Measurements from ENCODE around the gene TARM1. TPM values are rescaled to one million over a fixed set of nuclear protein-coding genes. Genes with fewer than 3 reads are reported as not detected.

The TARM1 gene
- total RNA-seq, result not detected

DNA sequence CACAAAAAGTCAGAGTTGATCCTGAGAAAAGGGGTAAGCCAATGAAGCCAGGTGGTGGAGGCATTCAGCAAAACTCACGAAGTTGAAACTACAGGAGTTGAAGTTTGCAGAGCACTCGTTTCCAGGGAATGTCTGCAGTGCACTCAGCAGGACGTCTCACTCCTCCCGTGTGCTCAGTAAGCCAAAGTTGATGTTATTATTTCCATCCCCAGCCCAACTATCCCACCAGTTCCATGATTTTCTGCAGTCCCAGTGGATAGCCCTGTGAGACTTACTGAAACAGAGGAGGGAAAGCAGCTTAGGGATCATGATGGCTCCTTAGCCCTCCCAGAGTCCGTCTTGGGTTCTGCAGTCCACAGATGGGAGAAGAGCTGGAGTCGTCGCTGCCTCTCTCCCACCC lies at the start of gene TARM1:
TSS of gene TARM1 (minus strand) at position 334 of the 400 bp plus-strand sequence. CDS start at position 309, 25 bp downstream.
- Histone ChIP-seq H3K36me3 (no peaks in the 10 kb centered on the region), H3K4me1 (no peaks in the 10 kb centered on the region), H3K9me3 (peaks cover 0 to 21% (median 16%) of the 10 kb centered on the region in 4 donors), H3K27me3 (no peaks in the 10 kb centered on the region), H3K27ac (replicated peaks in 1 of 4) (no peak within 1 kb of the TSS), H3K4me3 (no peak within 1 kb of the TSS)
- TF ChIP-seq POLR2A (IDR thresholded peaks at IDR 0.05; ENCODE audit: low read depth), result no peak
- TF ChIP-seq POLR2AphosphoS5 (IDR thresholded peaks at IDR 0.05), result no peak
- TF ChIP-seq EP300 (IDR thresholded peaks at IDR 0.05), result no peak
- TF ChIP-seq, protein P1, sequence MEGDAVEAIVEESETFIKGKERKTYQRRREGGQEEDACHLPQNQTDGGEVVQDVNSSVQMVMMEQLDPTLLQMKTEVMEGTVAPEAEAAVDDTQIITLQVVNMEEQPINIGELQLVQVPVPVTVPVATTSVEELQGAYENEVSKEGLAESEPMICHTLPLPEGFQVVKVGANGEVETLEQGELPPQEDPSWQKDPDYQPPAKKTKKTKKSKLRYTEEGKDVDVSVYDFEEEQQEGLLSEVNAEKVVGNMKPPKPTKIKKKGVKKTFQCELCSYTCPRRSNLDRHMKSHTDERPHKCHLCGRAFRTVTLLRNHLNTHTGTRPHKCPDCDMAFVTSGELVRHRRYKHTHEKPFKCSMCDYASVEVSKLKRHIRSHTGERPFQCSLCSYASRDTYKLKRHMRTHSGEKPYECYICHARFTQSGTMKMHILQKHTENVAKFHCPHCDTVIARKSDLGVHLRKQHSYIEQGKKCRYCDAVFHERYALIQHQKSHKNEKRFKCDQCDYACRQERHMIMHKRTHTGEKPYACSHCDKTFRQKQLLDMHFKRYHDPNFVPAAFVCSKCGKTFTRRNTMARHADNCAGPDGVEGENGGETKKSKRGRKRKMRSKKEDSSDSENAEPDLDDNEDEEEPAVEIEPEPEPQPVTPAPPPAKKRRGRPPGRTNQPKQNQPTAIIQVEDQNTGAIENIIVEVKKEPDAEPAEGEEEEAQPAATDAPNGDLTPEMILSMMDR (IDR thresholded peaks at IDR 0.05), result no peak
- no peak for DNase-seq (ENCODE audit: extremely low spot score)
- intact Hi-C loops (cut with DNase I), result no loop called here
- WGBS, result 78% methylated on average over 7 of the region's 7 CpGs

DNA sequence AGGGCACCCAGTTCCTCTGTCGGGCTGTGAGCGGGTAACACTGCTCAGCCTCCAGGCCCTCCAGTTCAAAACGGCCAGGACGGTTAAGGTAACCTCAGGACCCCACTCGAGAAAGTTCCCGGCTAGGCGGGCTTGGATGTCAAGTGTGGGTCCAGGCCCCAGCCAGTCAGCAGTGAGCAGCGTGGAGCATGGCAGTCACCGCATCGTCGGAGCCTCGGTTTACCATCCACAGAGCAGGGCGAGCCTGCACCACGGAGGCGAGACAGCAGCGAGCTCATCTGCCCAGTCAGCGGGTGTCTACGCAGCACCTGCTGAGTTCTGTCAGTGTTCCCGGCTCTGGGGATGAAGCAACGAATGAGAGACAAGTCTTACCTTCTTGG lies 48.4 kb upstream of the TARM1 start:
- H3K9me3 ChIP-seq, result no peaks in the 10 kb centered on the region
- H3K4me3 ChIP-seq, result no peak overlapping the region
- TF ChIP-seq POLR2A (IDR thresholded peaks at IDR 0.05; ENCODE audit: low read depth), result no peak
- no peak for TF ChIP-seq EP300 (IDR thresholded peaks at IDR 0.05)
- TF ChIP-seq POLR2AphosphoS5 (IDR thresholded peaks at IDR 0.05), result no peak
- TF ChIP-seq, protein P1 (IDR thresholded peaks at IDR 0.05), result no peak
- H3K27me3 ChIP-seq, result no peaks in the 10 kb centered on the region
- no peak for DNase-seq (ENCODE audit: extremely low spot score)
- no peaks in the 10 kb centered on the region for H3K4me1 ChIP-seq
- whole genome bisulfite sequencing, result no CpG with 5 or more reads among the region's 20 CpGs
- H3K36me3 ChIP-seq, result peaks cover 67 to 86% (median 81%) of the 10 kb centered on the region in 4 donors
- H3K27ac ChIP-seq (replicated peaks in 1 of 4), result no peak overlapping the region
- intact Hi-C loops (cut with DNase I), result no loop called here

DNA sequence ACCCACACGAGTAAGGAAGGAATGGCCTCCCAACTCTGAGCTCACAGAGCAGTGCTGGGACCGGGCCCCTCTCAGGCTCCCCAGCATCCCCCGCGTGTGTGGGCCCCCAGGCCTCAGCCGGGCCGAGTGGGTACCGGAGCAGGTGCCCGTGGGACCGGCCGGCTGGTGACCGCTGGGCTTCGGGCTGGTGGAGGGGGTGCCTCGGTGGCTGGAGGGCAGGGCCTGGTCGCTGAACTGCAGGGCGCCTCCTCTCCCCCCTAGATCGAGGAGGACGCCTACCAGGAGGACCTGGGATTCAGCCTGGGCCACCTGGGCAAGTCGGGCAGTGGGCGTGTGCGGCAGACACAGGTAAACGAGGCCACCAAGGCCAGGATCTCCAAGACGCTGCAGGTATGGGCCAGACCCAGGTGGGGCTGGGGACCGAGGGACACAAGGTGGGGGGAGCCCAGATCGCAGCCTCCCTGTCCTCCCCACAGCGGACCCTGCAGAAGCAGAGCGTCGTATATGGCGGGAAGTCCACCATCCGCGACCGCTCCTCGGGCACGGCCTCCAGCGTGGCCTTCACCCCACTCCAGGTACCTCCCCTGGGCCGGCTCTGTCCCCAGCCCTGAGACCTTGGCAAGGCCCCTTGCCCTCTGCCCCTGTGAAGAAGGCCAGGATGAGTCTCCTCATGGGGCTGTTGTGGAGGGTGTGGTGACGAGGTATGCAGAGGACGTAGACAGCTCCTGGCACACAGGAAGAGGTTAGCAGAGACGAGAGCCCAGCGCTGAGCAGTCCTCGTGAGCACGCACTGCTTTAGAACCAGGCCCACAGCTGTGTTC lies 47.8 kb upstream of the TARM1 start:
- DNase-seq (ENCODE audit: extremely low spot score), result no peak
- H3K27me3 ChIP-seq, result no peaks in the 10 kb centered on the region
- no peaks in the 10 kb centered on the region for H3K9me3 ChIP-seq
- intact Hi-C loops (cut with DNase I), result no loop called here
- H3K4me1 ChIP-seq, result no peaks in the 10 kb centered on the region
- TF ChIP-seq POLR2AphosphoS5 (IDR thresholded peaks at IDR 0.05) (no peak), EP300 (IDR thresholded peaks at IDR 0.05) (no peak), POLR2A (IDR thresholded peaks at IDR 0.05; ENCODE audit: low read depth) (no peak)
- TF ChIP-seq, protein P1 (IDR thresholded peaks at IDR 0.05), result no peak
- no peak overlapping the region for H3K27ac ChIP-seq (replicated peaks in 1 of 4)
- H3K4me3 ChIP-seq, result no peak overlapping the region
- WGBS, result 96% methylated on average over 28 of the region's 41 CpGs
- H3K36me3 ChIP-seq, result peaks cover 73 to 92% (median 87%) of the 10 kb centered on the region in 4 donors

DNA sequence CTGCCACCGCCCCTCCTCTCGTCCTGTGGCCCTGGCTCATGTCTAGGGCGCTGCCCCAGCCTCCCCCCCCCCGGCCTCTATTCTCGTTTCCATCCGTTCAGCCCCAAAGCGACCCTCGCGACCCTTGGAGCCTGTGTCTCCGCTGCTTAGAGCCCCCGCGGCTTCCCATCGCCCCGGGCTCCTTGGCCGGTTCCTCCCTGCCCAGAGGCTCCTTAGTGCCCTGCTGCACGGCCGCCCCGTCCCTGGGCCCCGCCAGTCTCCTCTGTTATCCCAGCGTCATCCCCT lies 47.2 kb upstream of the TARM1 start:
- TF ChIP-seq EP300 (IDR thresholded peaks at IDR 0.05) (no peak), POLR2AphosphoS5 (IDR thresholded peaks at IDR 0.05) (no peak), POLR2A (IDR thresholded peaks at IDR 0.05; ENCODE audit: low read depth) (no peak)
- TF ChIP-seq, protein P1 (IDR thresholded peaks at IDR 0.05), result no peak
- no peak for DNase-seq (ENCODE audit: extremely low spot score)
- Histone ChIP-seq H3K27me3 (no peaks in the 10 kb centered on the region), H3K36me3 (peaks cover 79 to 98% (median 93%) of the 10 kb centered on the region in 4 donors), H3K4me1 (no peaks in the 10 kb centered on the region), H3K4me3 (no peak overlapping the region), H3K27ac (replicated peaks in 1 of 4) (no peak overlapping the region), H3K9me3 (no peaks in the 10 kb centered on the region)
- intact Hi-C loops (cut with DNase I), result no loop called here
- WGBS, result 91% methylated on average over 16 of the region's 20 CpGs

Measured in esophagus muscularis mucosa (tissue), 4 donors.